ENCODE data around the gene NR6A1. TPM values are rescaled to one million over a fixed set of nuclear protein-coding genes. Genes with fewer than 3 reads are reported as not detected.

The NR6A1 gene
- total RNA-seq, 1 donor from 2014 or later: 3.2 TPM

DNA sequence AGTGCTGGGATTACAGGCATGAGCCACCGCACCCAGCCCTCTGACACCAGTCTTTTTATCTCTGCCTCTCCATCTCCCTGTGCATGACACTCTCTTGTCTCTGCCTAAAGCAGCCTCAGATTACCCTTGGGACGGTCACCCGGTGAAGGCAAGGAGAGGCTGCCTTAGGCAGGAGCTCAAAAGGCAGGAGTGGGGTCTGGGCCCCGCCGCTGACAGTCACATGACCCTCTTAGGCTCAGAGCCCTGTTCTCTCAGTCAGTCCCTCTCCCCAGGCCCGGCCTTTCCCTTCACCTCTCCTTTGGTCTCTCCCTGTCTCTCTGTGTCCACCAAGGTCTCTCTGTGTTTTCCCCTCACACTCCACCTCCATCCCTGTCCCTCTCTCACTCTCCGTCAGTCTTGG lies 298.3 kb downstream of the NR6A1 start:
- DNase-seq (ENCODE audit: low spot score): no peak

DNA sequence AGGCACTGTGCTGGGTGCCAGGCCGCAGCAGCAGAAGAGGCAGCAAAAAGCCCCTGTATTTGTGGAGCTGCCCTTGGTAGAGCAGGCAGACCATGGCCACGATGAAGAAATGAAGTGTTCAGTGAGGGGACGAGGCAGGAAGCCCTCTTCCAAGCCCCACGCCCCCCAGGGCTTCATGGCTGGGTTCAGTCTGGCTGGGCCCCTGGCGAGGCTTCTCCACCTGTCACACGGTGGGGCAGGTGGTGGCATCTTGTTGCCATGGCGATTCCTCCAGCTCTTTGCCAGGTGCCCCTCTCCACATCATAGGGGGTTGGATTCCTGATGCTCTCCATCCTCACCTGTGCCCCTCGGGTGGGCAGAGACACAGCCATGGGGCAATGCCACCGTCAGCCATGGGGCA lies 299.4 kb downstream of the NR6A1 start:
- no peak for DNase-seq (ENCODE audit: low spot score)

DNA sequence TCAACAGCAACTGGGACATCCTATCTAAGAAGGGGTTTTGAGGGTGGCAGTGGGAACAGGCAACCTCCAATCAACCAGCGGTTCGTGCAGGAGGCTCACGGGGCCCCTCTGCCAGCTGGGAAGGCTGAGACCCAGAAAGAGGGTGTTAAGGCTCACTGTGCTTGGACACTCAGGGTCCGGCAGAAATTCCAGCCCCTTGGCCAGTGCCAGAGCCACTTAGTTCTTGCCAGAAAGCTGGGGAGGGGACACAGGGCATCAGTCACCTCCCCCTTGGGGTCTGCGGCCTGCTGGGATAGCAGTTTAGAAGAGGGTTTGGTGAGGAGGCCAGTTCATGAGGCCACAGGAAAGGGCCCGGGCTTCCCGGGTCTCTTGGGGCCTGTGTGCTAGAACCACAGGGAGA lies 300.4 kb downstream of the NR6A1 start:
- no peak for DNase-seq (ENCODE audit: low spot score)

DNA sequence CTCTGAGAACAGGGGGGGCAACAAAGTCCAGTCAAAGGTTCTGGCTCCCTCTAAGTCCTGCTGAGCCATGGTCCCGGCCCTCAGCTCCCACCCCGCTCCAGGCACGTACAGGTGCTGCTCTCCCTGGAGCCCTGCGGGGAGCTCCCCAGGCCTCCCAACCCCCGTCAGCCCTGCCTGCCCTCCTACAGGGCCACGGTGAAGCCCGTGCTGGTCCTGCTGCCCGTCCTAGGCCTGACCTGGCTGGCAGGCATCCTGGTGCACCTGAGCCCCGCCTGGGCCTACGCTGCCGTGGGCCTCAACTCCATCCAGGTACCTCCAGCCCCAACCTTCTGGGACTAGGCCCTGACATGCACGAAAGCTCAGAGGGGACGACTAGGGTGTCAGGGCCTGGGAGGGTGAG lies 300.8 kb downstream of the NR6A1 start:
- DNase-seq (ENCODE audit: low spot score): no peak

DNA sequence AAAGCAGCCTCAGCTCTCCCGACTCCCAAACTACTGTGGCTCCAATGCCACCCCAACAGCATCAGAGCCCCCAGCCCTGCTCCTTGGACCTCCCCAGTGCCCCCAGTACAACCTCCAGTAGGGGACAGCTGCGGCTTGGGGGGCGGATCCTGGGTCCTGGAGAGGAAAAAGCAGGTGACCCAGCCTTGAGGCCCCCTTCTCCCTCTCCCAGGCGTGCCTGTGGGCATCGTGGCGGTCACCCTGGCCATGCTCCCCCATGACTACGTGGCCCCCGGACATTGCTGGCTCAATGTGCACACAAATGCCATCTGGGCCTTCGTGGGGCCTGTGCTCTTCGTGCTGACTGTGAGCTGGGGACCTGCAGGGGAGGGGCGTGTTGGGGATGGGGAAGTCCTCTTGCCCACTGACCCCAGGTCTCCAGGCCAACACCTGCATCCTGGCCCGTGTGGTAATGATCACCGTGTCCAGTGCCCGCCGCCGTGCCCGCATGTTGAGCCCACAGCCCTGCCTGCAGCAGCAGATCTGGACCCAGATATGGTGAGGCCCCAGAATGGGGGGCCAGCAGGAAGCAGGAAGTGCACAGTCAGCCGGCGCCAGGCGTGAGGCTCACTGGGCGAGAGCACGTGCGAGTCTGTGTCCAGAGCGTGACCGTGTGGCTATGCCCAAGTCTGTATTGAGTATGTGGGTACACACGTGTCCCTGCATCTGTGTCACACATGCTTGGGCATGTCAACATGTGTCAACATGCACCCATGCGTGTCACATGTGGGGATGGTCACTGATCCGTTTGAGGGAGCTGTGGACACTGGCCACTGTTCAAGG lies 301.9 kb downstream of the NR6A1 start:
- DNase-seq (ENCODE audit: low spot score): no peak

DNA sequence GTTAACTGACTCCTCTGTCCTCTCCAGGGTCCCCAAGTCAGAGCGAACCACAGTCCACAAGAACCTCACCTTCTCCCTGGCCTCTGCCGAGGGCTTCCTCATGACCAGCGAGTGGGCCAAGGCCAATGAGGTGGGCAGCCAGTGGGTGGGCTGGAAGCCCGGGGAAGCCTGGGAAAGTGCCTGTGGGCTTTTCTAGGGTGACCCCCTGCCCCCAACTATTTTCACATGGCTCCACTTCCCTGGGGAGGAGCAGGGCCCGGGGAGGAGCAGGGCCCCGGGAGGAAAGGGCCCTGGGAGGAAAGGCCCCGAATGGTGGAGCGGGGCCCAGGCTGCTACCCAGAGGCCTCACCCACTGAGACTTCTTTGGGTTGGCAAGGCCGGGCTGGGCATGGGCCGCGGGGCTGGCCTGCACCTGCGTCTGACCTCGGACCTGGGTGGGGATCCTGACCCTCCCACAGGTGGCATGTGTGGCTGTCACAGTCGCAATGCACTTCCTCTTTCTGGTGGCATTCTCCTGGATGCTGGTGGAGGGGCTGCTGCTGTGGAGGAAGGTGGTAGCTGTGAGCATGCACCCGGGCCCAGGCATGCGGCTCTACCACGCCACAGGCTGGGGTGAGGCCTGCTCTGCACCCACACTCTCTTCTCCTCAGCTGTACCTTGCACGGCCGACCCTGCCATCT lies 302.9 kb downstream of the NR6A1 start:
- DNase-seq (ENCODE audit: low spot score): no peak

DNA sequence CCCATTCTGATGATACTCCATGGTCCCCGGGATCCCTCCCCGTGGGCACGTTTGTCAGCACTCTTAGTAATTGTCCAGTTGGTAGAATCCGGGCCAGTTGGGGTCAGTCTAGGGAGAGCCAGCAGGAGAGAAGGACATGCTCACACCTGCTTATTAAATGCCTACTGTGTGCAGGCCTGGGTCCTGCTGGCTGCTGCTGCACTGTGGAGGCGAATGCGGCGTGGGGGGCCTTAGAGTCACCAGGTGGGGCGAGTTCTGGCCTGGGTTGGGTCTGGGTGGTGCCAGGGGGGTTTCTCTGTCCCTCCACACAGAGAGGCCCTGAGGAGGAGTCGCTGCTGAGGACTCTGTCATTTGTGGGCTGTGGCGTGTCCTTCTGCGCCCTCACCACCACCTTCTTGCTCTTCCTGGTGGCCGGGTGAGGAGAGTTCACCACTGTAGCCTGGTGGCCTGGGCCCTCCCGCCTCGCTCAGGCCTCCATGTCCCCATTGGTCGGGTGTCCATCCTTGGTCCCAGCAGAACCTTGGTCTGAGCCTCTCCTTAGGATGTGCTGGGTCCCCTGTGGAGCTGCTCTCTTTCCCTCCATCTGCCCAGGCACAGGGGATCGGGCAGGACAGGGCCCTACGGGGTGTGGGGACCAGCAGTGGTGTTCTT lies 303.6 kb downstream of the NR6A1 start:
- no peak for DNase-seq (ENCODE audit: low spot score)

Other genes starting within 250 kb of the NR6A1 start
- 12.7 TPM for gene OLFML2A, start 5.8 kb upstream of the NR6A1 start, total RNA-seq
- gene WDR38, start 82.1 kb upstream of the NR6A1 start, total RNA-seq: not detected
- gene RPL35, start 90.6 kb upstream of the NR6A1 start, total RNA-seq: 704 TPM
- 33.7 TPM for gene ARPC5L, start 90.8 kb upstream of the NR6A1 start, total RNA-seq
- gene GOLGA1, start 169.8 kb upstream of the NR6A1 start, total RNA-seq: 23.3 TPM

All from mucosa of gallbladder (tissue), 1 donor.